HT-29 (cell line): ENCODE results near the gene P4HTM. TPM values are rescaled to one million over a fixed set of nuclear protein-coding genes. Genes with fewer than 3 reads are reported as not detected.
A peak's percentile ranks its signal among the peaks of the same experiment; 100 is the strongest.

Source experiments
- DNase-seq: peaks from one replicate; pipeline ENCODE4 v3.0.0-alpha.2; 2015; ENCODE audit warnings: low spot score
- total RNA-seq: library from RNA; depleted of rRNA; stranded (reverse); fragments of >200 nt; shearing (Covaris generic); gene quantifications from 2 replicates; pipeline ENCODE4 v1.2.3, GENCODE V29; 2014

Gene P4HTM
- total RNA-seq, 1 experiment from 2014 or later = 61.2 TPM

- no peak for DNase-seq
Observed at GRCh38 chr3:48984663-48985062, 5.4 kb upstream of the P4HTM start.

- DNase-seq = no peak
Observed at GRCh38 chr3:48985831-48986376, 4.1 kb upstream of the P4HTM start.

- no peak for DNase-seq
Observed at GRCh38 chr3:48989126-48989795, 780 bp upstream of the P4HTM start.

- DNase-seq = peak; percentile 34
Observed at GRCh38 chr3:48990636-48991469, 812 bp downstream of the P4HTM start.

- DNase-seq = no peak
Observed at GRCh38 chr3:48991851-48992545, 2.0 kb downstream of the P4HTM start.

- DNase-seq = no peak
Observed at GRCh38 chr3:48993834-48994233, 3.8 kb downstream of the P4HTM start.

GRCh38 chr3:48996640-48997039, 6.6 kb downstream of the P4HTM start:
- DNase-seq = no peak

GRCh38 chr3:48997102-48997635, 7.1 kb downstream of the P4HTM start:
- no peak for DNase-seq

- DNase-seq = no peak
Observed at GRCh38 chr3:48997714-48998637, 7.9 kb downstream of the P4HTM start.

- DNase-seq = no peak
Observed at GRCh38 chr3:48999085-48999858, 9.2 kb downstream of the P4HTM start.

- DNase-seq = no peak
Observed at GRCh38 chr3:49001155-49001554, 11.1 kb downstream of the P4HTM start.

- peak; percentile 16 for DNase-seq
Observed at GRCh38 chr3:49004352-49005302, 14.6 kb downstream of the P4HTM start.

- DNase-seq = no peak
Observed at GRCh38 chr3:49005303-49005680, 15.3 kb downstream of the P4HTM start.

GRCh38 chr3:49005998-49006397, 16.0 kb downstream of the P4HTM start:
- no peak for DNase-seq

- DNase-seq = peak; percentile 37
Observed at GRCh38 chr3:49006408-49007067, 16.5 kb downstream of the P4HTM start.

GRCh38 chr3:49007068-49007770, 17.2 kb downstream of the P4HTM start, which contains the start of gene WDR6:
Gene WDR6, plus strand, starts transcription at chr3:49007391. Its CDS starts 41 bp downstream, at chr3:49007432.
- peak; percentile 93 for DNase-seq

- peak; percentile 72 for DNase-seq
Observed at GRCh38 chr3:49007771-49008528, 17.9 kb downstream of the P4HTM start.
